Activated T-helper 1 cell treated with Interleukin-2 at 50 U/mL for 16 hours (primary cell): ENCODE results near the gene ITIH3.

ENCODE experiments used
- DNase-seq: peaks from one replicate; pipeline ENCODE4 v3.0.0-alpha.2; 2020; ENCODE audit warnings: low read depth

ITIH3 gene

DNA sequence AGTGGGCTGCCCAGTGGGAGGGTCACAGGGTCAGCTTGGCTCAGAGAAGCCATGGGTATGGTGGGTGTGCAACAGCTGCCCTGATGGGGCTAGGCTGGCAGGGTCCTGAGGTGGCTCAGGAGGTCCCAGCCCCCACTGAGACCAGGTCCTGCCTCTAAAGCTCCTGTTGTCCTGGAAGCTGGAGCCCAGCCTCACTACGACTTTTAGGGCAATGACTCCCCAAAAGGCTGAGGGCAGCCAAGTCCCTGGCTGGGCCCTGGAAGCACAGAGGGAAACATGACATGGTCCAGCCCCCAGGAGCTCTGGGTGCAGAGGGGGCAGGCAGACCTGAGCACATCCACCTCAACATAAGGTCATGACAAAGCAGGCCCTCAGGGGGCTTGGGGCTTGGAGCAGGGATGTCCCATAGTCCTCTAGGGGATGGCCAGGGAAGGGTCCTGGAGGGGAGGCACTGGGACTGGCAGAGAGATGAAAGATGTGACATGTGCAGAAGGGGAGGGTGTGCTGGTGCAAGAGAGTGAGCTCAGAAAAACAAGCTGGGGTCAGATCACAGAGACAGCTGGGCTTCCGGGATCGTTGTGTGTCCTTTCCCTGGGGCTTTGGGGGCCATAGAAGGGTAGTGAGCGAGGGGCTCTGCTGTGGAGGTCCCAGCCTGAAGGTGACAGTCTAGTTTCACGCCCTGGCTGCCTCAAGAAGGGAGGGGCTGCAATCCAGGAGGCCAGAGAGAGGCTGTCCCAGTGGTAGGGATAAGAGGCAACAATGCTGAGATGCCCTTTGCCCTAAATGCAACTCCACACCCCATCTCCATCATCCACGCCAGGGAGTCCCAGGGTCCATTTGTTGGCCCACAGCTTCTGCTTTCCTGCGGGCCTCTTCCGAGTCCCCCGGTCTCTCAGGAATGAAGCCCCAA, 639 bp upstream of the ITIH3 start:
- no peak for DNase-seq

DNA sequence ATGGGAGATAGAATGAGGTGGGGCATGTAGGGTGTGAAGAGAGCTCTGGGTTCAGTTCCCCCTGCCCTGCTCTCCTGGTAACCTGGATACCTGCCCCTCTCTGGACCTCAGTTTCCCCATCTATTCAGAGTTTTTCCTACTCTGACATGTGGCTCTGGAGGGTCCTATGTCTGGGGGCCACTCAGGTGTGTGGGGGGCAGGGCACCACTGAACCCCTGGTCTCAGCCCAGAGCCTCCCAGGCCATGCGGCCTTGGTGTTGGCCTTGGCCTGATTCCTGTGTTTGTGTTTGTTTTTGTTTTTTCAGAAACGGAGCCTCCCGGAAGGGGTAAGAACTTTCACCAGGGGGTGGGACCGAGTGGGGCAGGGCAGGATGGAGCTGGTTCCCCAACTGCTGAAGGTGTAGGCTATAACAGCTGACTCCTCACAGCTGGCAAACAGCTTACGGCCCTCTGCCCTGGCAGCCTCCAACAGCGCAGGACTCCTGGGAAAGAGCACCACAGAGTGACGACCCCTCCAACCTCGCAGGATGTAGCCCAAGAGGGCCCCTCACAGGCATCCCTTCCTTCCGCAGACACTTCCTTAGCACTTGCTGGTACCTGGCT, 803 bp downstream of the ITIH3 start:
- DNase-seq, result no peak

DNA sequence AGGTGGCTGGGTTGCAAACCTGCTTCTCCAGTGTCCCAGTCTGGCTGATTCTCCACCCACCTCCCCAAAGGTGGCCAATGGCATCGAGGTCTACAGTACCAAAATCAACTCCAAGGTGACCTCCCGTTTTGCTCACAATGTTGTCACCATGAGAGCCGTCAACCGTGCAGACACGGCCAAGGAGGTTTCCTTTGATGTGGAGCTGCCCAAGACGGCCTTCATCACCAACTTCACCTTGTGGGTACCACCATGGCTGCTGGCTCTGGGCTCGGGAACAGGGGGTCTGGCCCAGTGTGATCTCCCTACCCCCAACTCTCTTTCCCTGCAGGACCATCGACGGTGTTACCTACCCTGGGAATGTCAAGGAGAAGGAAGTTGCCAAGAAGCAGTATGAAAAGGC, 1.8 kb downstream of the ITIH3 start:
- DNase-seq, result no peak

DNA sequence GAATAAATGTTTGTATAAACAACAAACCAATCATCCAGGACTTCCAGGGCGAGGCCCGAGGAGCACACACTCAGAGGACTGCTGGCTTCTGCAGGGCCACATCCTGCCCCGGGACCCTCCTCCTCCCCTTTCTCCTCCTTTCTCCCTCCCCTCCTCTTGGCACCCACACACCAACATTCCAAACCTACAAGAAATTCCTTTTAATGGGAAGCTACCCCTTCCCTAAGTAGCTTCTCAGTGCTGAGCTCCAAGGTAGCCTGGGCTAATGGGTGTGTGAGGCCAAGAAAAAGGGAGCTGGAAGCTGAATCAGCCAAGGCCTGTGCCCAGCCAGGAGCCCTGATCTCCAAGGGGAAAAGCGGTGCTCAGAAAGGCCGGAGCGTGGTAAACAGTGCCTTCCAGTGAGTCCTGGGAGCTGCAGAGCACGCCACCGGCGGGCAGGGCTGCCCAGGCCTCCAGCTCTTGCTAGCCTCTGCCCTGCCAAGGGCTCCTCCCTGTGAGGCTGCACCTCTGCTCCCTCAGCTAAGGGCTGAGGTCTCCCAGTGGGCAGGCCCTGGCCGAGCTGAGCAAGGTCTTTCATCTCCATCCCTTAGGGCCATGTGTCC, 3.9 kb downstream of the ITIH3 start:
- DNase-seq, result no peak

DNA sequence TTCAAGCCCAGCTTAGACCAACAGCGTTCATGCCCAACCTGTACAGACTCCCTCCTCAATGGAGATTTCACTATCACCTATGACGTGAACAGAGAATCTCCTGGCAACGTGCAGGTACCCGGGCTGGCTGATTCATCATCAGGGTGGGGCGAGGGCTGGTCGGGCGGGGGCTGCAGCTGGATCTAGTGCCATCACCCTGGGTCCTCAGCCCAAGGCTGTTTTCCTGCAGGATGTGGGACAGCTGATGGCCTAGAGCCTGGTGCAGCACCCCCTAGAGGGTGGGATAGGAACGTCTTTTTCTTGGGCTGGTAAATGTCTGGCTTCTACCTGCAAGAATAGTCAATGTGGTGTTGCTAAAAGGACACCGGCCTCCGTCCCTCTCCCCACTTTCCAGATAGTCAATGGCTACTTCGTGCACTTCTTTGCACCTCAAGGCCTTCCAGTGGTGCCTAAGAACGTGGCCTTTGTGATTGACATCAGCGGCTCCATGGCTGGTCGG, 4.4 kb downstream of the ITIH3 start:
- DNase-seq, result no peak

DNA sequence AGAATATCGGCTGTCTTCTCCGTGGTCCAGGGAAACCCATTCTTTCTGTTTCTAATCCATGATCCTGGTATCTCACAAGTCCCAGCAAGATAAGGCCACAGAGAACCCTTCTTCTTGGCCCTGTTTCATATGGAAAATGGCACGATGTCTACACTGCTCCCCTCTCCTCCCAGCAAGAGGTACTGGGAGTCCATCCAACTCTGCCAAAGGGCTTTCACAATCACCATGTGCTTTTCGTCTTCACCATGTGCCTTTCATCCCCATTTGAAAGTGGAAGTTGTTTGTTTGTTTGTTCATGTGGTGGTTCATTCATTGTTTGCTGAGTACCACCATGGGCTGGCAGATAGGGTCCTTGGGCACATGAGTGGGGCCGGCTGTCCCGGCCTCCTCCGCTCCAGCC, 5.5 kb downstream of the ITIH3 start:
- no peak for DNase-seq

DNA sequence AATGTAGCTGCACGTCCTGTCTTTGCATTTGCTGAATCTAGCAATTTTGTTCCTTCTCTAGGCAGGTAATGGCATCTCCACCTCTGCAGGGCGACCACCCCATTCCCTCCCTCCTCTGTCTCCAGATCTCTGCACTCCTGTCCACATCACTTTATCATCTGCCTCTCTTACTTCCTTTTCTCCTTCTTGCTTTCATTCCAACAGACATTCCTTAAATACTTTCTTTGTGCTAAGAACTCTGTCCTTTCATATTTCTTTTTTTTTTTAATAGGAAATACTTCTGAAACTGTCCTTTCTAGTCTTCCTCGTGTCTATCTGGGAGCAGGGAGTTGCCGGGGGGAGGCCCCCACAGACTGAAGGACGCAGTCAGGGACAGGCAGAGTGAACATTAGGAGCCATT, 7.2 kb downstream of the ITIH3 start:
- DNase-seq, result no peak

DNA sequence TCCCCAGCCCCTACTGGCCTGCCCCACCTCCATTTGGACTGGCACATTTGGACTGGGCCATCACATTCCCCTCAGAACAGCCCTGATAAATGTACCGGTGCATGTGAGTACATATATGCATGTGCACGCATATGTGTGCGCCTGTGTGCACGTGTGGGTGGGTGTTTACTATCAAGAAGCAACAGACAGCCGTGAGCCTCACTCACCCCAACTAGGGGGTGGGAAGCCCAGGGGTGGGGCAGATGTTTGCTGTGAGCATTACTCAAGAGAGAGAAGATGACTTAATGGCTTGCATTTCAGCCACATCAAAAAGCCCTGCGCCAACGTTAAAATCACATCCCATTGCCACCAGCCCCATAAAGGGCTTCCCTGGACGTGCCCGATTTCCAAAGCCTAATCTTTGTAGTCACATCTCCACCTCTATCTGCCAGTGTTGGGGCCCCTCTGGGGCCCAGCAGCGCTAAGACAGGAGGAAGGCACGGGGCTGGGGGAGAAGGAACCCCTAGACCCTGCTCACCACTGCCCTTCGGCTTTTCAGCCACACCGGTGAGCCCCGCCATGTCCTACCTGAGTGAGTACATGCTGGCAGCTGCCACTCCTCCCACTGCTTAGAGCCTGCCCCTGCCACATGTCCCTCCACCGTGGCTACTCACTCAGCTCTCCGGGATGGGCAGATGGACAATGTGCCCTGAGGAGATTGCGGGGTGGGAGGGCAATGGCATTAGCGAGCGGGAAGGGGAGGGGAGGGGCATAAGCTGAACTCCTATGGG, 10.9 kb downstream of the ITIH3 start:
- no peak for DNase-seq

DNA sequence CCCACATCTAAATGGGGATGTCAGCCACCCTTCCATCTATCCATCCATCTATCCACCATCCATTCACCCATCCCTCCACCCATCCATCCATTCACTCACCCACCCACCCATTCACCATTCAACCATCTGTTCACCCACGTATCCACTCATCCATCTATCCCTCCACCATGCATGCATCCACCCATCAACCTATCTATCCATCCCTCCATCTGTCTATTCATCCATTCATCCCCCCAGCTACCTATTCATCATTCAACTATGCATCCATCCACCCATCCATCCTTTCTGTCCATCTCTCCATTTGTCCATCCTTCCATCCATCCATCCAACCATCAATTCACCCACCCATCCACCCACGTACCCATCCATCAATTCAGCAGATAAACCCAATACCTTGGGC, 14.6 kb downstream of the ITIH3 start:
- DNase-seq, result no peak

DNA sequence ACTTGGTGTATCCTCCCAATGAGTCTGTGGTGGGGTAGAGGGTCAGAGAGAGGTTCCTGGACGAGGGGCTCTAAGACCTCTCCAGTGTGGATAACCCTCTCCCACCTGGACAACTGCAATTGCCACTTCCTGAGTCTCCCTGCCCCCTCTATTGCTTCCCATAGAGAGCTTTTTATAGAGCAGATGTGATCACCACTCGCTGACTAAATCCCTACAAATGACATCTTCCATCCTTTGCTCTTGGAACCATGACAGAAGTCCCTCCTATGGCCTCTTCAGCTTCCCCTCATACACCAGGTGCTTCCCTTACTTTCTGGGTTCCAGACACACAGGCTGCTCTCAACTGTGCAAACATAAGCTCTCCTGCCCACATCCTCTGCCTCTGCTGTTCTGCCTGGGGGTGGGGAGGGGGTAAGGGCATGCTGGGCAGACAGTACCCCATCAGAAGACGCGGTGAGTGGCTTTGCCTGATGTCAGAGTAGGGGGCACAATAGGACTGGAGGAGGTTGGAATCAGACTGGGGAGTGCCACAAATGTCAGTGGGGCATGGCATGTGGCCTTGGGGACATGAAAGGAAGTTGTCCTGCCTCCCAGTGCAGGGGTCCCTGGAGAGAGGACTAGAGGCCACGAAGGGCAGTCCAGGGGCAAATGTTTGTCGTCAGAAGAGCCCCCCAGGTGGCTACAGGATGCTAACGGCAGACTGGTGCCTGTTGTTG, 15.2 kb downstream of the ITIH3 start:
- no peak for DNase-seq

DNA sequence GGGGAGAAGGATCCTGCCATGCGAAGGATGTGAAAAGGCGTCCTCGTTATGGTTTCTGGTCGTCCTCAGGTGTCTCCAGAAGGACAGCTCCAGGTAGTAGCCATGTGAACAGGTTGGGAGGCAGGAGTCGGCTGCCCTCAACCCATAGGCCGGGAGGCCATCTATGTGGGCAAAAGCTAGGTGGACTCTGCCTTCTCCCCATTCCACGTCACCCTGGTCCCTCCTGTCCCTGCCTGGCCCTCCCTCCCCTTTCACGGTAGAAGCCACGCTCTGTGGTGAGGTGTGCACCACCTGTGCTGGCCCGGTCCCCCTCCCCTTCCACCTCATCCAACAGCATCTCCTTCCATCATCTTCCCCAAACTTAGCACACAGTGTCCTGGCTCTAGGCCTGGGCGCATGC, 16.3 kb downstream of the ITIH3 start:
- DNase-seq, result no peak

DNA sequence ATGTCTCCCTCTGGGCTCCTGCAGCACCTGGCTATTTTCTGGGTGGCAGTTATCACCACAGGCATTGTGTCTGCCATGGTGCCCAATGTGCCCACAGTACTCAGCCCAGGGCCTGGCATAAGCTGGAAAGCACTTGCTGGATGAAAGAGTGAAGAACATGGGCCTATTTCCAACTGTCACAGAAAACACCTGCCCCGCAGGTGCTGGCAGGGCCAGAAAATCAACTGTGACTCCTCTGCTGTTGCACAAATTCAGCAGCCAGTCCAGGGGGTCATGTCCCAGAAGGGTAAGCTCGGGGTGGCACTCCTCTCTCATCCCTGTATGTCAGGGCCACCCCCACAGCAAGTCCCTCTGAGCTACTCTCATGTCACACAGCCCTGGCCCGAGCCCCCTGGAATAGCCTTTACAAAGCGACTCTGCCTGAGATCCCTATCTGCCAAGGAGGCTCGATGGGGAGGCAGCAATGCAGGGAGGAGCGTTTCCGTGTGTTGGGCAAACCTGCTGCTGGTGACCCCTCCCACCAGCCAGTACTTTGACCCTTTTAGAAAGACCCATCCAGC, 16.9 kb downstream of the ITIH3 start:
- DNase-seq, result no peak

DNA sequence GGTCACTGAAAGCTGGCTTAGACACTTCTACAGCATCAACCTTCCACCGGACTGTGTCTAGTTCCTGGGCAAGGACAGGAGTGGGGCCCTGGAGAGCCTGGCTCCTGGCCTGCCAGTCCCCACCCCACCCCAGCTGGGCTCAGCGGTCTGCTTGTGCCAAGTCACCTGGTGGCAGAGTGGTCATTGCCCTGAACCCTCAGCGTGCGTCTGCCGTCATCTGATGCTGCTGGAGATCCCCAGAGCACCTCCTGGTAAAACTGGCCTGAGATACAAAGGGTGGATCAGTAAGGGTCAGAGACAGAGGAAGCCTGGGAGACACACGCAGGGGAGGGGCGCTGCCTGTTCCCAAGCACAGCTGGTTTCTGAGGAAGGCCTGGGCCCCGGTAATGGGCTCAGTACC, 19.2 kb downstream of the ITIH3 start:
- DNase-seq, result no peak

DNA sequence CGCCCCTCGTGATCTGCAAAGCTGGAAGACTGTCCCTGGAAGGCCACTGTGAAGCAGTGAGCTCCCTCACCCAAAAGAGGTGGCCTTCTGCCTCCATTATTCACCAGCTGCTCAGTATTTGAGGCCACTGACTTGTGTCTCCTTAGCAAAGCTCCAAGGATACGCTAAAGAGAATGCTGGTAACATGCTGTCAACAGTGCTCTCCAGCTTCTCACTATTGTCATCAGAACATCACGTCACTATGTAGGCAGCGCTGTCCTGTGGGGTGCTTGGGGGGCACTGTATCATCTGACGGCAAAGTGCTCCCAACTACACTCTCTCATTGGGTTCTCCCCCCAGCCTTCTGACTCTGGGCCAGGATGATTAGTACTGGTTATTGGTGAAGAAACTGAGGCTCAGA, 21.6 kb downstream of the ITIH3 start:
- no peak for DNase-seq

DNA sequence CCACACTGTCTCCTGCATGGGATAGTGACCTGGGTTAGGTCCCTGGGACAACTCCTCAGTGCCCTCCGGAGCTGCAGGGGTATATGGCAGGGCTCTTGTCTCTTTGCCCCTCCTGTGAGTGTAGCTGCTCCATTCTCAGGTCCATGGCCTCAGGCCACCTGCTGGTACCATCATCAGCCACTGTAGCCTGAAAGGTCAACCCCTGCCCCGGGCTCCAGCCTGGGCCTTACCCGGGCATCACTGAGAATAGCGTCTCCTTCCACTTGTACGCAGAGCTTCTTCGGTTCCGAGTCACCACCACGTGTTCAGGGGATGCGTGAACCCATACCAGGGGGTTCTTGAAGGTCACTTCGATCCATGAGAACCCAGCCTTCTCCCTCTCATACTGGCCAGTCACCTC, 22.1 kb downstream of the ITIH3 start:
- no peak for DNase-seq

DNA sequence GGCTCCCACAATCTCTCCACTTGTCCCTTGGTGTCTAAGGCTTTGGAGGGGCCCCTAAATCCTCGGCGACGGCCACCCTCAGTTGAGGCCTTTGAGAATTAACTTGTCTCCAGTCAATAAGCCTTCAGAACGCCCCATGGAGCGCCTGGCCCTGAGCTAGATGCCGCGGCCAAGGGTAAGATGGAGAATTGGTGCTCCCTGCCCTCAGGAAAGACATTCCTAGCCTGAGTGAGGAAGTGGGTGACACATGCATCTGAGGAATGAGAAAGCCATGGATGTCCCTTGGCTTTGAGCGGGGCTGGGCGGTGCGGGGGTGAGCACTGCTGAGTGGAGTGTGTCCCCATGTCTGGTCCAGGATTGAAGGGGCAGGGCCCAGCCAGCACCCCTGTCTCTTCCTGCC, 22.6 kb downstream of the ITIH3 start:
- DNase-seq, result no peak

DNA sequence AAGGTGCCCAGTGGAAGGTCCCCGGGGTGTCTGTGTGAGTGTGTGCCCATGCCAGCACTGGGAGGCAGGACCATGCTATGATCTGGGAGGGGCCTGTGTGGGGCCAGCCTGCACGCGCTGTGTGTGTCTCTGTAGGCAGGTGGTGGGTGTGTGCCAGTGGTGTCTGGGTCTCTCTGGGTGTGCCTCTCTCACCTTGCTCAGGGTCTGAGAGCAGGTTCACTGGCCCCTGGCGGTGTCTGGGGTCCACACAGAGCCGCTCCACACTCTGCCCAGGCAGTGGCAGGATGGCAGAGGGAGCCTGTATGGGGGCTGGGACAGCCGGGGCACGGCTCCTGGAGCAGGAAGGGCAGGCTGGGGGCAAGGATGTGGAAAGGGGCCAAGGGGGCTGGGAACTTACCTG, 23.3 kb downstream of the ITIH3 start:
- no peak for DNase-seq

DNA sequence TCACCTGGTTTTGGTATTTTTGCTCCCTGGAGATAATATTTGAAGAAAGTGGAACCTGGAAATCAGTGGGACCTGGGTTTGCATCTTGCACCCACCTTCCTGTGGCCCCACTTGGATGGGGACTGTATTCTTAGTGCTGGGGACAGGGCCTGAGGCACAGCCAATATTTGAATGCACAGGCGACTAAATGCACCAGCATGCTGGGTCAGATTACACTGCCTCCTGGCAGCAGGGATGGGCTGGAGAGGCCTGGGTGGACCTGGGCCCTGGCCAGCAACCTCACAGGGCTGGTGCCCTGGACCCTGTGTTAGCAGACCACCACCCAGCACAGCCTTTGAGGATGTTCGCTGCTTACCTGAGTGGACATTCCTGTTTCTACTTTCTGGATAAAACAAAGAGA, 25.3 kb downstream of the ITIH3 start:
- DNase-seq, result no peak

DNA sequence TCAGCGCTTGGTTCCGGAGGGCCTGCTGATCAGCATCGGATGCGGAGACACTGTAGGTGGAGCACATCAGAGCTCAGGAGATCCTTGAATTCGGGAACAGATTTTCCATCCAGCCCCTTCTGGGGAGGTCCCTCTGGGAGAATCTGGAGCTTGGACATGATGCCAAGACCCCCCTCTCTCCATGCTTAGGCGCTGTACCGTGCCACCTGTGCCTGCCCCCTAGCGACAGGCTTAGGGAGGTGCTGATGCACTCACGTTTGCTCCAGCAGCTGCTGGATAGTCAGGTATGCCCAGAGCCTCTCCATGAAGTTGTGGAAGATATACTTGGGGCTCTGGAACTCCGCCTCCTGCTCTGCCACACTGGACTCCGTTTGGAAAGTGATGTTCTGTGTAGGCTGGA, 26.1 kb downstream of the ITIH3 start:
- no peak for DNase-seq

DNA sequence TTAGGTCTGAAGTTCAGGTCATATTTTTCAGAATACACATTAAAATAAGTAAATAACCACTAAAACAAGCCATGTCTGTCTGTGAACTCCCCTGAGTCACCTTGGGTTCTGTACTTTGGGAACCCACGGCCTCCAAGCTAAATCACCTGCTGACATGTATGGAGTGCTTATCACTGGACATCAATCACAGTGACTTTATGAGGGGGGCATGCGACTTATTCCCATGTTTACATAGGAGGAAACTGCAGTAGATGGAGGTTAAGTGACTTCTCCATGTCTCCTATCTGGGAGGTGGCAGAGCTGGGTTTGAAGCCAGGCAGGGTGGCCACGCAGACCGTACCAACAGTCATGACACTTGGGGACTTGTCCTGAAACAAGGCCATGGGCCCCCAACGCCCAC, 27.8 kb downstream of the ITIH3 start:
- DNase-seq, result no peak

DNA sequence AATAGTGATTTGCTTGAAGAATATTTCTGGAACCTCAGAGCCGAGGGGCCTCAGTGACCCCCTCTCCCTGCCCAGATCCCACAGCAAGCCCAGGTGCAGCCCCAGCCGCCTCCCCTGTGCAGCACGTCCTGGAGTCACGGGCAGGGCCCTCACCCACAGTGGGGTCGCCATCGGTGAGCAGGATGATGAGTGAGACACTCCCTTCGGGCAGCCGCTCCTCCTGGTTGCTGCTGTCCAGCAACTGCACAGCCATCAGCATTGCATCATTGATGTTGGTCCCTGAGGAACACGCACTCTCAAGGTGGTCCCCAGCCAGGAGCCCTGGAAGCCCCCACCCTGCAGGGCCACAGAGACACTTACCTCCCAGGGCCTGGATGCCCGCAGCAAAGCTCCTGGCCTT, 29.4 kb downstream of the ITIH3 start:
- no peak for DNase-seq

DNA sequence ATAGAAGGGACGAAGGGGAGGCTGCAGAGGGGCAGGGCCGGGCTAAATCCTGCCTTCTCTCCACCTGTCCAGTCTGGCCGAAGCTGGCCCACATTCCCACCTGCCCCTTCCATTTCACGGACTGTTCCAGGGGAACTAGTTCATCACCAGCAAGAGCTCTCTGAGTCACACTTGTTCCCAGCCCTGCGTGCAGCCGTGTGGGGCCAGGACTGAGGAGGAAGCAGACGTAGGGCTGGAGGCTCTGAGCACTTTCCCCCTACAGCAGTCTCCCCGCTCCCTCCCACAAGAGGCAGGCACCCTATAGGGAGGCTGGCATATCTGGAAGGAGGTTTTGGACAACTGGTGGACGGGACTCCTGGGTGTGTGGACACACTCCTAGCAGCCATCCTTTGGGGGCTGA, 32.8 kb downstream of the ITIH3 start:
- DNase-seq, result no peak
